Tongue (tissue), 2 donors: Measurements from ENCODE around the gene OR4D2. TPM values are rescaled to one million over a fixed set of nuclear protein-coding genes. Genes with fewer than 3 reads are reported as not detected.

Experiments
- DNase-seq: peaks from one replicate; pipeline ENCODE4 v3.0.0-alpha.2; 2015
- total RNA-seq: library from RNA; depleted of rRNA; stranded (reverse); fragments of >200 nt; gene quantifications from one replicate; pipeline ENCODE4 v1.2.3, GENCODE V29; 2014

The OR4D2 gene
- total RNA-seq, 1 donor from 2014 or later = not detected

GRCh38 chr17:58210922-58211321, 44.1 kb downstream of the OR4D2 start:
- DNase-seq = no peak

DNA sequence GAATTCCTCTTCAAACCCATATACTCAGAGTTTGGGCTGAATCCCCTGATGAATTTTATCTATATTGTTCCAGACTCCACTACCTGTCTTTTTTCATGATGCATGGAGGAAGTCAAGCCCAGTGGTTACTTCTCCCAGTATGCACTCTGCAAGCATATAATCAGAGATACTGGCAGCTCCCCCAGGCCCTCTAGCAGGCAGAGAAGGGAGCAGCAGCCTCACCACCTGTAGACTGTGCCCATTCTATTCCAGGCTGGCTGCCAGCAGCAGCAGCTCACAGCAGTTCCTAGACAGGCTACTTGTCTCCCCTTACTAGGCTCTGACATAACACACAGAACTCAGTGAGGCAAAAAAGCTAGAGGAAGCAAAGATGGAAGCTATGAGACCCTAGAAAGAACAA, 48.9 kb downstream of the OR4D2 start:
- no peak for DNase-seq

DNA sequence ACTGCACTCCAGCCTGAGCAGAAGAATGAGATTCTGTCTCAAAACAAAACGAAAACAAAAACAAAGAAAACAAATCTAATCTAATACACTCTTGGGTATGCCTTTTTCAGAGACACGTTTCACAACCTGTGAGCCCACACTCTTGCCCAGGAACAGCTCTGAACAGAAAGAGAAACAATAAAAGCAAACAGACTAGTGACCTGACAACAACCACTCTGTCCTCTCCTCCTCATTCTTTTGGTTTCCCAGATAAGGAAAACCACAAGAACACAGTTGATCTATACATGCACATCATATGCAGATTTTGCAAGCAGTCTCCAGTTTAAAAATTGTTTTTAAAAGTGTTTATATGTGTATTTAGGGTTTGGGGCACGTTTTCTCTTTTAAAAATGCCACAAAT, 51.0 kb downstream of the OR4D2 start:
- no peak for DNase-seq

- DNase-seq = peak; percentile 97
Measured at GRCh38 chr17:58219007-58219788, 52.4 kb downstream of the OR4D2 start, which contains the start of gene MKS1. MKS1 (minus strand) TSS chr17:58219255; CDS start chr17:58219230, 25 bp downstream.

- peak; percentile 3 for DNase-seq
Measured at GRCh38 chr17:58219789-58220183, 53.0 kb downstream of the OR4D2 start.

Other genes starting within 250 kb of the OR4D2 start
- 24.8 TPM for gene CUEDC1, start 211.6 kb upstream of the OR4D2 start, total RNA-seq
- 60.8 TPM for gene VEZF1, start 178.7 kb upstream of the OR4D2 start, total RNA-seq
- 268 TPM for gene SRSF1, start 159.7 kb upstream of the OR4D2 start, total RNA-seq
- gene DYNLL2, start 83.6 kb upstream of the OR4D2 start, total RNA-seq = 21.6 TPM
- not detected for gene OR4D1, start 18.6 kb upstream of the OR4D2 start, total RNA-seq
- gene EPX, start 25.7 kb downstream of the OR4D2 start, total RNA-seq = not detected
- 11.5 TPM for gene MKS1, start 52.3 kb downstream of the OR4D2 start, total RNA-seq
- gene LPO, start 71.6 kb downstream of the OR4D2 start, total RNA-seq = 6.4 TPM
- gene MPO, start 114.0 kb downstream of the OR4D2 start, total RNA-seq = 19.4 TPM
- 5.6 TPM for gene TSPOAP1, start 161.8 kb downstream of the OR4D2 start, total RNA-seq
- gene SUPT4H1, start 185.2 kb downstream of the OR4D2 start, total RNA-seq = 37.0 TPM